Activated CD4-positive, CD25-positive, alpha-beta regulatory T cell treated with anti-CD3 and anti-CD28 coated beads, Interleukin-2, amount 50 U/mL, for 24 hours (primary cell): ENCODE results near the gene SYT7.

Experiments used
- ATAC-seq, 2 donors: fragments of 150-1000 bp; cut with Tn5 transposase; one replicate each; pipeline ENCODE4 v1.10.0; 2021; ENCODE audit warnings: mild to moderate bottlenecking in 1 of 2, moderate library complexity in 1 of 2

The SYT7 gene

DNA sequence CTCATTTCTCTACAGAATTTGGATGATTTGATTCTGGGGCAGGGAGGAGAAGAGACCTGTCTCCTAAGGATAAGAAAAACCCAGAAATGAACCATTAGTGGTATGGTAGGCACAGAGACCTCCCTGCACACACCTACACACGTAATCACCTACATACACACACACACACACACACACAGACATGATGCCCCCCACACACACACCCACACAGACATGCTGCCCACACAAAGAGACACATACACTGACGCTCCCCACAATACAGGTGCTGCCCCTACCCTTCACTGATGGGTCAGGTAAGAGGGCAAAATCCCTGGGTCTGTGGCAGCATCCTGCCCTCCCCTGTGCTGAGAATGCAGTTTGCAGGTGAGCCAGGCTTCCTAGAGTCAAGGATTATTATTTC lies 1.1 kb upstream of the SYT7 start:
- no peak for ATAC-seq

DNA sequence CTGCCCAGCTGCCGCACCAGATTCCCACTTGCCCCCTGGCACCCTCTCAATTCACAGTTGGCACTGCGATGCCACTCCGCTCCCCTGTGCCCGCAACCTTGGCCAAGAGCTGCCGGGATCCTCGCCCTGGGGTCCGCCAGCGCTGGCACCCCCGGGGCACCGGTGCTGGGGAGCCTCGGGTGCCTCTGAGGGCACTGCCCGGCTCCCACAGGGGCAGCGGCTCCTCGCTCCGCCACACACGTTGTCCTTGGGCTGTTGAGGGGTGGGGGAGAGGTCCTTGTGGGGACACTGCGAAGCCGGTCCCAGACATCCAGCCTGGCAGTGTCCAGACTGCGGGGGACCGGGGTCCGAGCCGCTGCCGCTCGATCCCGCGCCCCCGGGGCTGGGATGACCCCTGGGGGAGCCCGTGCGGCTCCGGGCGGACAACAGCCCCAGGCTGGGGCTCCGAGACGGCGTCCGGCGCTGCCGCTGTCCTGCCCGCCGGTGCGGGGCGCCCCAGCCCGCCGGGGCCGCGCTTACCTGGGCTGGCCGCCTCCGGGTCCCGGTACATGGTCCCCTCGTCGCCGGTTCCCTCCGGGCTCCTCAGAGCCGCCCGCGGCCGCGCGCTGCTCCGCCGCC lies 496 bp downstream of the SYT7 start:
- peak in 1 of 2 donors; percentile 2 for ATAC-seq

DNA sequence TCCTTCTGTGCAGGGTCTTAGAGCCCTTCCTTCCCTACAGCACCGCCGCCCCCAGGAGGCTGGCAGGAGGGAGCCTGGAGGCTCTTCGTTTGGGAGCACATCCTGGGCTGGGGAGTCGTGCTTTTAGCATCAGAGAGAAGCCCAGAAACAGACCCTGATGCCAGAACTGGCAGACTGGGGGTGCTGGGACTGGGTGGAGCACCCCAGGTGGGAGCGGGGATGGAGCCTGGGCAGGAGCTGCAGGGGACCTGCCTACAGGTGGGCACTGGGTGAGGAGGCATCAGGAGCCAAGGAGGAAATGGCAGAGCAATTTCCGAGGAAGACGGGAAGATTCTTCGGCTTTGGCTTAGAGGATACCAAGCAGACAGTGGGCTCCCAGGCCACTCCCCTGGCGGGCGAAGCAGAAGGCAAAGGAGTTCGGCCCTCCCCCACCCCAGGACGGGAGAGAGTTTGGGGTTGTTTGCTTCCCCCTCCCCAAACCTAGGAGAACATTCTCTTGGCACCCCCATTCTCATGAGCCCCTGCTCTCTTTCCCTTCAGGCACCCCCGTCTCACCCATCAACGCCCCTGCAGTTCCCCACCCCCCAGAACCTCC lies 1.1 kb downstream of the SYT7 start:
- no peak for ATAC-seq

DNA sequence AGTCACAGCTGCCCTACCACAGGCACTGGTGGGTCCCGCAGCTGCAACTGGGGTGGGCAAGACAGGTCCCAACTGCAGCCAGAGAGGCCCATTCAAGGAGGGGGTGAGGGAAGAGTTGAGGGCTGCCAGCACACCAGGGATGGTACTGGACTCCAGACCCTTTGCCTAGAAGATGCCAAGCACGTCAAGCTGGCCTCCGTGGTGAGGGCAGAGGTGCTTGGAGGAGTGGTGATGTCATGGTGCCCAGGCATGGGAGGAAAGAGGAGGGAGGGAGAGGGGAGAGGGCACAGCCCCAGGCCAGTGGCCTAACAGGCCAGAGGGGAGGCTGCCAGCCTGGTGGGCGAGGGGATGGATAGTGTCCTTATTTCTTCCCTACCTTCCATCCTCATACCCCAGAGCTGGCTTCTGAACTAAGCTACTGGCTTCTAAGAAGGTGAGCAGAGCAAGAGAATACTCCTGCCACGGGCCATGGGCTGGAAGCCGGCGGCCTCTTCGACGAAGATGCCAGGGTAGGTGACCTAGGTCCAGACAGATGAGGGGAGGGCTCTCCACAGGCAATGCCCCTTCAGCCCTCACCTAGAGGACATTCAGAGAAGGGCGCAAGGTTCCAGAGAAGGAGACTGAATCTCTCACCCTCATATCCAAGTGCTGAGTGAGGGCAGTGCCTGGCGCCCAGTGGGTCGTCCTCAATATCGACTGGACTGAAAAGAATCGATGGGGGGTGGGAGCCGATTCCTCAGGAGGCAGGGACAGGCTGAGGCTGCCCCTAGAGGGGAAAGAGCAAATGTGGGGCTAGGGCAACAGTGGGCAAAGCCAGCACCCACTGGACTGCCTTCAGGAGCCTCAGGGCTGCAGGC lies 1.8 kb downstream of the SYT7 start:
- no peak for ATAC-seq

DNA sequence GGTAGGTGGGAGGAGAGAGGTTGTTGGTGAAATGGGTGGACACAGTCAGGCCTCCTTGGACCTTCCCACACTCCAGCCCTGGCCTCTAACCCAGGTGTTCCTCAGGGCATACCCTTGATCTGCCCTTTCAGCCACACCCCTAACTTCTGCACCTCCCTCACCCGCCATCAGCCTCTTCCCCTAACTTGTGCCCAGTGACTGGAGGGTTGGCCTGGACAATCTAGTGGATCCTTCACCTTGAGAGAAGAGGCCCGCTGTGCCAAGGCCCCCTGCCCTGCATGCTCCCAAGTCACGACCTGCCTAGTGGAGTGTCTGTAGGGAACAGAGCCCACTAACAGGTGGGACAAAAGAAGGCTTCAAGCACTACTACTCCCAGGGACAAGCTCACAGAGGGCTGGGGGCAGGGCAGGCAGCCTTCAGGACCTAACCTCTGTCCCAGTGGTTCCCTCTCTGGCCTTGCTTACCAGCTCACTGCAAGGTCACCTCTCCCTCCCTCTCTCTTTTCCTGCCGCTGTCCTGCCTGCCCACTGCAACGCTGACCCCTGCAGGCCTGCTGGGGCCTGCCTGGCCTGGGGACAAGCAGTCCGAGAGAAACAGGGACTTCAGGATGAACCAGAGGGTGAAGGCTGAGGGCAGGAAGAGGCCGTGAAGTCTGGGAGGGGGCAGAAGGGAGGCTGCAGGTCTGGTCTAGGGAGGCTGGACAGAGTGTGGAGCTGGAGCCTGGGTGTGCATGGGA lies 3.3 kb downstream of the SYT7 start:
- ATAC-seq, result no peak

DNA sequence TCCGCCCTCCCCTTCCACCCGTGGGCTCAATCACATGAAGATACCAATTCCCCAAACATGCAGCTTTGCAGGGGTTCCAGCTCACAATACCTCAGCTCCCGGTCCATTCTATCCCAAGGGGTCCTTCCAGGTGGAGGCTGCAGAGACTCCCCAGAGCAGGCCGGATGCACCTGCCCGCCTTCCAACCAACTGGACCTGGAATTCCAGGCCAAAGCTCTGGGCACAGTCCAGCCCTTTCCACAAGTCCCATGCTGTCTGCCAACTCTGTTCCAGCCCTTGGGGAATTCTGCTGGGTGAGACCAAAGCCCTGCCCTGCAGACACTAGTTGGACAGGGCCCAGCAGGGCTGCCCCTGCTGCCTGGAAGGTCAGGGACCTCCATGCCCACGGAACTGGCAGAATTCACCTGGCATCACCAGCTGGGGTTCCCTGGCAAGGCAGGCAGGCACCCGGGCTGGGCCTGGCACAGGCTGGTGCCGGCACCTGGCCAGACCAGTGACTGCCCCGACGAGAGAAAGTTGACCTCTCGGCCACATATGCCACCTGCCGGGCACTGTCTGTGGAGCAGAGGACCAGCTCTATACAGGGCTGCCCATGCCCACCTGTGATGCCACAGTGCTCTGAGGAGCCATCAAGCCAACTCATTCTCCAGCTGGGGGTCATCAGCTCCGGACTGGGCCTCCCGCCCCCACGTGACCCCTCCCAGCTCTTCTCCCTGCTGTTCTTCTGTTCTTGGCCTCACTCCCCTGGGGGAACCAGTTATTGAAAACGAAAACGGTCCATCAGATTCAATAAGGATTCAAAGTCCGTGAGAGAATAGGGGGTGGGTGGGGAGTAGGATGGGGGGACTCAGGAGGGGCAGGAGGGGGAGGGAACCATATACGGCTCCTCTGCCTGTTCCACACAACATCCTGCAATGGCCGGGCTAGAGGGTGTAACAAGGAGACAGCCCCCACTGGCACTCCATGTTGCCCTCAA lies 4.7 kb downstream of the SYT7 start:
- ATAC-seq, result no peak

DNA sequence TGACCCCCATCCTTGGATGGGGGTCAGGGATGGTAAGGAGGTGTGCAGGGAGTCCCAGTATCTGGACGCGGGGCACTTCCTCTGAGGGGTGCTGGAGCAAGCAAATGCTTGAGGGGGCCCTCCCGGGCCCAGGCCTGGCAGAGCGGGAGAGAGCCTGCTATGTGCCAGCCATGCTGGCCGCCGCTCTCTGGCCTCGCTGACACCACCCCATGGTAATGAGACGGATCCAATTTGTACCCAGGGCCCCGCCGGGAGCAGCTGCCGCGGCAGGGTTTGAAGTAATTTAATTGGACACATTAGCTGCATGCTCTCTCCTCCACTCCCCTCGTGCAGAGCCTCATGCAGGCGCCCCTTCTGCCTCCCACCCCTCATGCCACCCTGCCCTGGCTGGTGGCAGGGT lies 6.3 kb downstream of the SYT7 start:
- no peak for ATAC-seq

DNA sequence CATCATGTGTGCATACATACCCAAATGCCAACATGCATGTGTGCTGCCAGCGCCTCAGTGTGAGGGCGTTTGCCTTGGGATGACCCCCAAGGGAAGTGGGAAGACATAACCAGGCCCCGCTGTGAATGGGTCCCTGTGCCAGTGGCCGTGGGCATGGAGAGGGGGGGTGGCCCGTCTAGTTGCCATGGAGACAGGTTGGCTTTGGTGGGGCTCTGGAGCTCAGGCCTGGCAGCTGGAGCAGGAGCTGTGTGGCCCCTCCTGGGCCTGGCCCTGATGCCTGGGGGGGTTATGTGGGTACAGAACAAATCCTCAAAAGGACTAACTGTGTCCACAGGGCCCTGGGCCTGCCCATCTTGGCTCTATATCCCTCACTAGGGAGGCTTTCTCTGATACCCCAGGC lies 8.0 kb downstream of the SYT7 start:
- ATAC-seq, result no peak

DNA sequence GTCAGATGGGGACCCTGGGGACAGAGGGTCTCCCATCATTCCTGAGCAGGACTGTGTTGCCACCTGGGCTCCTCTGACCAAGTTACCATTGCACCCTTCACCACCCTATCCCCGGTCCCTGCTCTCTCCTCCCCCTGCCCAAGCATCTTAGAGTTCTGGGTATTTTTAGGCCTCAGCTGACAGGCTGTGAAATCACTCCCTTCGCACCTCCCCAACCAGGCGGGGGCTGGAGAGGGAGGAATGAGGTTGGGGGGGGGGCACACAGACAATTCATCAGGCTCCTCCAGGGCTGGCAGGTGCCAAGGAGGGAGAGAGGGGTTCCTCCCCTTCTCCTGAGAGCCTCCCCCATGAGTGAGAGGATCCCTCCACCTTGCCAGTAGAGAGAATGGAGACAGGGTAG lies 9.0 kb downstream of the SYT7 start:
- no peak for ATAC-seq

DNA sequence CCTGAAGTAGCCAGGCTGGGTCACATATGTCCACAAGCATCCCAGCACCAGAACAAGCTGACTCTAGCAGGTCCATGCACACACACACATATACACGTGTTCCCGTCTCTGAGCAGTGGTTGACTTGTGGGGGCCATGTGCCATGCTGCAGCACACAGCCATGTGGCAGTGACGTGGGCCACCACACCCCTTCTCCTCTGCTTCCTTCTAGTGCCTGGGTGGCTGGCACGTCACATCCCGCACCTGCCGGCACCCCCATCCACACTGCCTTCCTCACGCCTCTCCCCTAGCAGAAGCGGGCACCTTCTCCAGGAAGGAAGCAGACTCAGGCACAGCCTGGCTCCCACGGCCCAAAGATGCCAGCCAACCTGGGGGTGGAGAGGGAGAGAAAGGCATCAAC lies 9.5 kb downstream of the SYT7 start:
- ATAC-seq, result no peak

DNA sequence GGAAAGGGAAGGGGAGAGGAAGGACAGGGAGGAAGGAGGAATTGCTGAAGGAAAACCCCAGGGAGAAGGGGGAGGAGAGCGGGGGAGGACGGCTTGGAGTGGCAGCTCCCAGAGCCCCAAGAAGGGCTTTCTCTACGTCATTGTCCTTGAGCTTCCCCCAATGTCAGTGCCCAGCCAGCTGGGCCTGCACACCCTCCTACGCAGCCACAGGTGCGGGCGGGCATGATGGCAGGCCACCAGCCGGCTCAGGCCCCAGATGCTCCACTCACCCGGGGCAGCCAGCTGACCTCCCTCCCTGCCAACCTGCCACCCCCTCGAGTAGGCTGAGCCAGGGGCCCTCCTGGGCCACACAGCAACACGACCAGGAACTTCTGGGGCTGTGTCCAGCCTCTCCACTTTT lies 11.2 kb downstream of the SYT7 start:
- no peak for ATAC-seq

DNA sequence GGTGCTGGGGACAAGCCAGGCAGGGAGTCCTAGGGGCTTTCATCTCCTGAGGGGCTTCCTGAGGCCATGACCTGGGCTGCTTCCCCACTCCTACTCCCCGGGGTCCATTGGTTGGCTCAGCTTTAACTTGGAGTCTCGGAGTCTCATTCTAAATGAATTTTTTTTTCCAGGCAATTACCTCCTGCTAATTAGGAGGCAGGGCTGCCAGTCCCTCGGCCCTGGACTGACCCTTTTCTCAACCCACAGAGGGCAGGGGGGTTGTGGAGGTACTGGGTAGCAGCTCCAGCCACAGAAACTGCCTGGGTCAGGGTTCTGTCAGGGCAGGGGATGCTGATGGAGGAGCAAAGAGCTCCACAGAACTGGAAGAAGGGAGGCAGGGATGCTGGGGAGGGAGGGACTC lies 11.9 kb downstream of the SYT7 start:
- ATAC-seq, result no peak

DNA sequence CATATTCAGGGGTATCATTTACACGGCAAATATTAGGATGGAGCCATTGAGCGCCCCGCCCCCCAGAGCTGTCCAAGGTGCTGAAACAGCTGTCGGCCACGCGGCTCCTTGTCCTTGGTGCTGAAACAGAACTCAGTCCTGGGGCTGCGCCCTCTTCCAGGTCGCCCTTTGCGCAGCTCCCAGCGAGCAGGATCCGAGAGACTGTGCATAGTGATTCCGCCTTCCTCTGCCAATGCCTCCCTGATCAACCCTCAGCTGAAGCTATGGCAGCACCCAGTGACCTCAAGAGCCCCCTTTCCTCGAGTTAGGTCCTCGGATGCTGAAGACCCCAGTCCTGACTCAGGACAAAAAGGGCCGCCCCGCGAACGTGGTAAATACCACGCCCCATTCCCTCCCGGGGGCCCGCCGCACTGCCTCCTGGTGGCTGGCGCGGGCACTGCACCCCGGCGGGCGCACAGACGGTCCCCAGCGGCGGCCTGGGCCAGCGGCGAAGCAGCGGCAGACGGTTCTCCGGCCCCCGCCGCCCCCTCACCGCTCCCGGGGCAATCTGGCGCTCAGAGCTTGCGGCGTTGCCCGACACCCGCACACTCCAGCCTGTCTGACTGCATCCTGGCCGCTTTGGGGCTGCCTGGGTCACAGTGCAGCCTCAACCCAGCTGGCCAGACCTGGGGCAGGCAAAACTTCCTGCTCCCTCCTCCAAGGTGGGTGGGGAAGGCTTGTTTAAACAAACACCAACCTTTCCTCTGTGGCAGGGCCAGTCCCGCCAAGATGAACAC lies 13.4 kb downstream of the SYT7 start:
- ATAC-seq, result peak; percentile 59 to 60

DNA sequence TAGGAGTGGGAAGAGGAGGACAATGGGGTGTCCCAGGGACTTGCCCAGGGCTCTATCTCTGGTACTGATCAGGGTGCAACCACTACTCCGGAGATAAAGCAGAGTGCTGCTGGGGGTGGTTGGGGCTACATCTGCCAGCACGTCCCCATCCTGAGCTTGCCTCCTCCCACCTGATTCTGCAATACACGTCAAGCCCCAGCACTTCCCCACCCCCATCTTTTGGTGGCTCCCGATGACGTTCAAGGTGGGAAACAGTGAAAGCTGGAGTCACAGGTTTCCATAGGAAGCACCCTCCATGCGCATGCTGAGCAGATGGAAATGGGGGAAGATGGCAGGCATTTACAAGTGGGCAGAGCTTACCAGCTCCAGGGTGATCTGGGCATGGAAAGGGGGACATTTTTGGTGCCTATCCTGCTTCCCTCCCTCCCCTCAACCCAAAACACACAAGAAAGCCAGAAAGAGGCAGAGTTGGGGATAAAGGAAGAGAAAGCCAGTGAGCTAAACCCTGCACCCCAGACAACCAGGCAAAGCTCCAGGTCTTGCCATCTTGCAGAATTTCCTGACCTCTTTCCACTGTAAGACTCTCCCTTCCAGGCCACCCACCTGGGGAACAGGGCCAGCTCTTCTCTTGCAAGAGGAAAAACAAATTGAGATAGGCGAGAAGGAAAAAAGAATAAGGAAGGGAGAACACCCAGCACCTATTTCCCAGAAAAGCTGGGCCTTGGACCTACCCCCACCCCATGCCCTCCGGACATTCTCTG lies 15.8 kb downstream of the SYT7 start:
- ATAC-seq, result no peak

DNA sequence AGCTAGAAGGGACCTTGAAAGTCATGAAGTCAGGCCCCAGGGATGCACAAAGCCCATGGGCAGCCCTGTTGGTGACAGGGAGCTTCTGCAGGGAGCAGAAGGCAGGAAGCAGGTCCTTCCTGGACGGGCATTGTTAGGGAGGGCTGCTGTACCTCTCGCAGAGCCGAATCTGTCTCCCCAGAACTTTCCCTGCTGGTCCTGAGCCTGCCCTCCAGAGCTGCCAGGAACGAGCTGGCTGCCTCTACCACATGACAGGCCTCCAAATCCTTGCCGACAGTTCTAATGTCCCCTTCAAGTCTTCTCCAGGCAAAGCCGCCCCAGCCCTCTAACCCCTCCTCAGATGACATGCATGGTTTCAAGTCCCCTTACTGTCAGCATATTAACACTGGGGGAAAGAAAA lies 20.1 kb downstream of the SYT7 start:
- no peak for ATAC-seq

DNA sequence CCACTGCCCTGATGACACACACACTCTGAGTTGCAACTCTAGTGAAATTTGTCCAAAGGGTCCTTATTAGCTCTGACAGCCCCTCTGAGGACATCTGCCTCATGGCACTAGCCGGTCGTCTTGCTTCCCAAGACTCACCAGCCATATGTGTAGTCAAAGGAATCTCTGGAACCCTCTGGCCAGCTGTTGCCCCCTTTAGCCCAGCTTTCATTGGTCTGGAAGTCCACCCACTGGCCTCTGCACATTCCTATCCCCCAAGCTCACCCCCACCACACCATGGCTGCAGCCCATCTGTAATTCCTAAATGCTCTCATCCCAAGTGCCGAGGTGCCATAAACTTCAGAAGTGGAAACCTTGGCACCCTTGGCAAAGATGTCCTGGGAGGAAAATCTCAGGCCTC lies 24.3 kb downstream of the SYT7 start:
- no peak for ATAC-seq

DNA sequence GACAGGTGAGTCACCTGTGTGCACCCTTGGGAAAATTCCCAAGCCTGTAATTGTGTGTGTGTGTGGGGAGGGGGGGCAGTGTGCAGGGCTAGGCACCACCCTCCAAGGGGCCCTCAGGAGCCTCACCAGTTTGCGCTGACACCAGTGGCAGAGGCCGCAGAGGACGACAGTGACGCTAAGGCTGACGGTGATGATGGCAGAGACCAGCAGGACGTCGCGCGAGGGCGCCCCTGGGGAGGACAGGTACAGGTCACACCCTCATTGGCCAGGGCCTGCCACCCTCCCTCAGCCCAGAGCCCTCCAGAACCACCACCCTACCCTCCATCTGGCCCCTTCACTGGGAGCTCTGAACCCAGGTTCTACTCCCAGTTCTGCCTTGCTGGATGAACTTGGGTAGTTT lies 24.9 kb downstream of the SYT7 start:
- ATAC-seq, result no peak

DNA sequence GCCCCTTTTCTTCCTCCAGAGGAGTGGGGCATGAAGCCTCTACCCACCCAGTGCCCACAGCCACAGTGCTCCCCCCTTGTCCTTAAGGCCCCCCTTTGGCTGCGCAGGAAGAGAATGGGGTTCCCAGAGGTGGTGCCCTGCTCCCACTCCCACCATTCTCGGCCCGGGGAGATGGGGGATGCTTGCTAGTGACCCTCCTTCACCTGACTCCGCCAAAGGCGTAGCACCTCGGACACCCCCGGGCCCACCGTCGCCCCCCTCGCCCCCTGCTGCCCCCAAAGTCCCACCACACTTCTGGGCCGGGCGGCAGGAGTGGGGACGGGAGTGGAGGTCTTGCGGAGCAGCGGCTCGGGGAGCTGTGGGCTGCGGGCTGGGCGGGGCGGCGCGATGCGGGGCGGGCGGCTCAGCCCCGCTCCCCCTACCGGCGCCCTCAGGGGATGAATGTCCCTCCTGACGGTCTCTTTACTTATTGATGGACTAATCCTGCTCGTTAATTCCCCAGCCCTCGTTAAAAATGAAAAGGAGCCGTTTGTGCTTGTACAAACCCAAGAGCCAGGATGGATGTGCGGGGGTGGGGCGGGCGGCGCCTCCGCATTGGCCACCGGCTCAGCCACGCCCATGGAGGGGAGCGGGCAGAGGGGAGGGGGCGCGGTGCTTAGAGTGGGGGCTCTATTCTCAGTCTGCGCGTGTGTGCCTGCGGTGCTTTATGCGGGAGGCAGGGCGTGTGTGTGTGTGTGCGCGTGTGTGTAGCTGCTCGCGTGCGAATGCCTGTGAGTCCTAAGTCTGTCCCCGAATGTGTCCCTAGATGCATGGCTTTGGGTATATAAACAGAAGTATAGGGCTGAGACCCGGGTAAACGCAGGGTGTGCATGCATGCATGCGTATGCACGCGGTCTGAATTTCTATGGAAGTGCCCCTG lies 25.6 kb downstream of the SYT7 start:
- peak in 1 of 2 donors; percentile 6 for ATAC-seq
